GM12864 (cell line): ENCODE results near the gene RGS11.

Experiments
- DNase-seq: peaks from one replicate; pipeline ENCODE4 v3.0.0-alpha.2; 2011; ENCODE audit warnings: low read depth
- H3K4me3 ChIP-seq: 2 replicates; pipeline ENCODE4 v1.5.1; 2011; ENCODE audit warnings: mild to moderate bottlenecking, low read depth, low read length, control low read depth
- TF ChIP-seq, protein P1 (sequence below): IDR thresholded peaks from 2 replicates; pipeline ENCODE4 v1.5.1; 2011; ENCODE audit warnings: low read depth, mild to moderate bottlenecking, moderate library complexity, low read length, control low read depth, inconsistent platforms; ENCODE audit errors: missing control alignments

The RGS11 gene

GRCh38 chr16:297832-298231, 22.1 kb upstream of the RGS11 start:
- no peak overlapping the region for H3K4me3 ChIP-seq
- no peak for DNase-seq
- TF ChIP-seq, protein P1, sequence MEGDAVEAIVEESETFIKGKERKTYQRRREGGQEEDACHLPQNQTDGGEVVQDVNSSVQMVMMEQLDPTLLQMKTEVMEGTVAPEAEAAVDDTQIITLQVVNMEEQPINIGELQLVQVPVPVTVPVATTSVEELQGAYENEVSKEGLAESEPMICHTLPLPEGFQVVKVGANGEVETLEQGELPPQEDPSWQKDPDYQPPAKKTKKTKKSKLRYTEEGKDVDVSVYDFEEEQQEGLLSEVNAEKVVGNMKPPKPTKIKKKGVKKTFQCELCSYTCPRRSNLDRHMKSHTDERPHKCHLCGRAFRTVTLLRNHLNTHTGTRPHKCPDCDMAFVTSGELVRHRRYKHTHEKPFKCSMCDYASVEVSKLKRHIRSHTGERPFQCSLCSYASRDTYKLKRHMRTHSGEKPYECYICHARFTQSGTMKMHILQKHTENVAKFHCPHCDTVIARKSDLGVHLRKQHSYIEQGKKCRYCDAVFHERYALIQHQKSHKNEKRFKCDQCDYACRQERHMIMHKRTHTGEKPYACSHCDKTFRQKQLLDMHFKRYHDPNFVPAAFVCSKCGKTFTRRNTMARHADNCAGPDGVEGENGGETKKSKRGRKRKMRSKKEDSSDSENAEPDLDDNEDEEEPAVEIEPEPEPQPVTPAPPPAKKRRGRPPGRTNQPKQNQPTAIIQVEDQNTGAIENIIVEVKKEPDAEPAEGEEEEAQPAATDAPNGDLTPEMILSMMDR: no peak

DNA sequence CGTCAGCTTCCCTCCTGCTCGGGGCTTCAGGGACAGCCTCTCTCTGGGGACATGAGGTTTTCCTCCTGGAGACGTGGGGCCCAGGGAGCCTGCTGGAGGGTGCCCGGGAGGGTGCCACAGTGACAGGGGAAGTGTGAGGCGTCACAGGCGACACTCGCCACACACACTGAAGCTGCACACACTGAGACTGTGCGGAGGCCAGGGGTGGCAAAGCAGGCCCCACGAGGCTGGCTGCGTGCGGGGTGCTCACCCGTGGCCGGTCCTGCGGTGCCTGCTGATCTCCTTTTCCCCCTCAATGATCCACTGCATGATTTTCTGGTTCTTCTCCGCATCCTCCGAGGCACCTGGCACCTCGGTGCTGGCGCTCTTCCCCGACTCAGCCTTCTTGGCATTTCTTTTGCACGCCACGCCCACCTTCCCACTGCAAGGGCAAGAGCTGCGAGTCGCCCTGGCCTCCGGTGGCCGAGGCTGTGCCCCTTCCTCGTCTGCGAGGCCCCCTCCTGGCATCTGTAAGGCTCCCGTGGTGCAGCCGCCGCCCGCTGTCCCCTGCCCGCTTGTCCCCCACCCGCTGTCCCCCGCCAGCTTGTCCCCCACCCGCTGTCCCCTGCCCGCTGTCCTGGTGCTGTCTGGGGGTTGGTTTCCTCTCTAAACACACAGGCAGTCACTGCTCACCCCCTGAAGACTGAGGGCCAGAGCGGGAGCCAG, 21.2 kb upstream of the RGS11 start:
- H3K4me3 ChIP-seq: no peak overlapping the region
- TF ChIP-seq, protein P1: no peak
- DNase-seq: no peak

GRCh38 chr16:296276-296675, 20.5 kb upstream of the RGS11 start:
- TF ChIP-seq, protein P1: no peak
- no peak for DNase-seq
- H3K4me3 ChIP-seq: no peak overlapping the region

DNA sequence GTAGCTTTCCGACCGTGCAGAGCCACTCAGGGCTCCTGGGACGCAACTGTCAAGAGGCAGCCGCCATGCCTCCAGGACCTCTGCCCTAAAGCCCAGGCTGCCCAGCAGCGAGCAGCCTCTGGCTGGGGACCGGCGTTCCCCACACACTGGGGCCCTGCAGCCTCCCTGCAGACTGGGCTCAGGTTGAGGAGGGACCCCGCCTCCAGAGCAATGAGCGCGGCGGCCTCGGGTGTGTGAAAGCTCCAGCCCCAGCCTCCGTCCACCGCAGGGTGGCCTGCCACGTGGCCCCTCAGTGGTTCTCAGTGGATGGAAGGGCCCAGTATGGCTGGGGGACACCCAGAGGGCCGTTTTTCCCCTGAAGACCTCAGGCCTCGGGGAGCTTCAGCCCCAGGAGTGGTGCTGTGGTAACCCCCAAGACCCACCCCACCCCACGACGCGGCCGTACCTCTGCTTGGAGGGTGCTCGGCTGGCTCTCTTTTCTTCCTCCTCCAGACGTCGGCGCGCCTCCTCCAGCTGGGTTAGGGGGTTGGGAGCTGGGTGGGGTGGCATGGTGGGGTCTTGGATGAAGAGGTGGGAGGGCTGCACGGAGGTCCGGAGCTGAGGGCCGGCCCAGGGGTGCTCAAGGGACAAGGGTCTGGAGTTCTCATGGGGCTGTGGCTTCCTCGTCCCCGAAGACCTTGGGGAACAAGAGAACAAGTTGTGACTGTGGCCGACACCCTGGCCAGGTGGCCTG, 17.5 kb upstream of the RGS11 start:
- H3K4me3 ChIP-seq: no peak overlapping the region
- TF ChIP-seq, protein P1: no peak
- DNase-seq: no peak

GRCh38 chr16:291539-291938, 15.8 kb upstream of the RGS11 start:
- DNase-seq: no peak
- TF ChIP-seq, protein P1: no peak
- H3K4me3 ChIP-seq: no peak overlapping the region

GRCh38 chr16:290681-291405, 15.1 kb upstream of the RGS11 start:
- H3K4me3 ChIP-seq: no peak overlapping the region
- DNase-seq: no peak
- TF ChIP-seq, protein P1: no peak
